Hepatic stellate cell (primary cell): Measurements from ENCODE around the gene TSPAN15.

Experiments used
- DNase-seq: peaks from one replicate; pipeline ENCODE4 v3.0.0; 2011; ENCODE audit warnings: low spot score

The TSPAN15 gene

DNA sequence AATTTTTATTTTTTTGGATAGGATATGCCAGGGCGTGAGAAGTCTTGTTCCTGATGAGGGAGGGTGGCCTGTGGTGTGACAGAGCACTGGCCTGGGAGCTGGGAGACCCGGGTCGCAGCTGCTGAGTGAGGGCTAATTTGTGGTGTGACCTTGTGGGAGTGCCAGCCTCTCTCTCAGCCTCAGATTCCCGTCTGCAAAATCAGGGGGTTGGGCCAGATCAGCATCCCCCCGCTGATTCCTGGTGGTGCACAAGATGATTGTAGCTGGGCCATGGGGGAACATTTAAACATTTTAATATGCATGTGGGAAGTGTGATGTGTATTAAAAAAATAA lies 14.9 kb downstream of the TSPAN15 start:
- no peak for DNase-seq

DNA sequence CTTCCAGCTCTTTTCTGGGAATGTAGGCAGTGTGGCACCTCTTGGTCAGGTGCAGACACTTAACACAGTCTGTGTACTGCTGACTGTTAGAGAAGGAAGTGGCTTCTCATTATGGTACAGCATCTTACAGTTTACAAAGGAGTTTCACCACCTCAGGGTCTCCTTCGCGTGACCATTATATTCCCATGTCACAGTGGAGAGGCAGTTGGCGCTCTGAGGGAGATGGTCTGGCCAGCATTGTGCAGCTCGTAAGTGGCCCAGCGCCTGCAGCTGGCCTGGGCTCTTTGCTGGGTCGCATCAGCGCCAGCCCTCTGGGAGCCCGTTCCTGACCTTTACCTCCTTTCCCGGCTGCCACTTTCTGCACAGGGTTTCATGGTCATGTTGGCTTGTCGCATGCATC lies 15.4 kb downstream of the TSPAN15 start:
- no peak for DNase-seq

DNA sequence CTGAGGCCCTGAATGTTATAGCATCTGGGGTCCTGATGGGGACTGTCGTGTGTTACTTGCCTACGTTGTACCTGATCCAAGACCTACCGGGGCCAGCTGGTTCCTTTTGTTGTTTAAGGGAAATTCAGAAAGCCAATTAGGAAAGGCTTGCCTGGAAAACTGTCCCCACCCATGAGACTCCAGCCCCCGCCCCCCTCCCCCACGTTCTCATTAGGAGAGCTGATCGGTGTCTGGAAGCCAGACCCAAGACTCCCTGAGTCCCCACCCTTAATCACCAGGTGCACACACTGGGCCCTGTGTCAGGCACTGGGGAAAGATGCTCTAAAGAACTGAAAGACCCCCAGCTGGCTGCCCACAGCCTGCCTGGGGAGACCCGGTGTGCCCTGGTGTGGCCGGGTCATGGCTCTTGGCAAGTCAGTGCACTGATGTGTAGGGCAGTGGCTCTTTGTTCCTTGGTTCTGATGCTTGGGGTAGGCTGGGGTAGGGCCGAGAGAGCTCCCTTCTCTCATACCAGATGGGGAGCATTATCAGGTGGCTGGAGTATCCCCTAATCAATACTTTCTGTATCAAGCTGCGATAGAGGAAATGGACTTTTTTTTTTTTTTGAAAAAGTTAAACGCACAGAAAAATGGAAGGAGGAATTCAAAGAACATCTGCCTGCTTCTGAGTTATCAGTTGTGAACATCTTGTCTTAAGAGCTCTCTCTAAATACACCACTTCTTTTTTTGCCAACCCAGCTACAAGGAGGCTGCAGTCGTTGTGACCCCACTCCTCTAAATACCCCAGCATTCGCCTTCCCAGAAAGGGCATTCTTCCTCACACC lies 16.9 kb downstream of the TSPAN15 start:
- no peak for DNase-seq

DNA sequence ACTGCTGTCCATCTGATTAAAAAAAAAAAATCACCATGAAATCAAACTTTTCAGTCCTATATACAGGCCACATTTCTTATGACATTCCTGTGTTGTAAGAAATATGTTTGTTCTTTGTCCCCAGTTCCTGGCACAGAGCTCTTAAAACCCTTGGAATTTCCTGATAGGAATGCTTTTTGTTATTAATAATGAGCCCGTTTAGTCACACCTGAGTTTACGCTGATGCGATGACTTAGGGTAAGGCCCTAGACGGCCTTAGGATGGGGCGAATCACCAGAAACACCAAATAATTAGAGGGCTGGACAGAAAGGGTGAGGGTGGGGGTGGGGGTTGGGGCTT lies 17.5 kb downstream of the TSPAN15 start:
- no peak for DNase-seq

DNA sequence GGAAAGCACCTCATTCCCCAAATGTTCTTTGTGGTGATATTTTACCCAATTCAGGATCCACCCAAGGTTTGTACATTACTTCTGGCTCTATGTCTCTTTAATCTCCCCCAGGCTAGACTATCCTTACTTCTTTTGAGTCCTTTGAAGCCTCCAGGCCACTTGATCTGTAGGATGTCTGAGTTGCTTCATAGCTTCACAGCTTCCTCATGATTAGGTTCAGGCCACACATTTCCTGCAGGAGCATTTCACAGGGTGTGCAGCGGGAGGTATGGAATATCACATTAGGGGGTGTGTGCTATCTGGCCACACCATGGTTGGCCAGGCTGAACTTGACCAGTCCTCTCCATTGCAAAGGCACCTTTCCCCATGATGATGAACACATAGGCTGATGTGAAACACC lies 18.7 kb downstream of the TSPAN15 start:
- DNase-seq, result no peak

DNA sequence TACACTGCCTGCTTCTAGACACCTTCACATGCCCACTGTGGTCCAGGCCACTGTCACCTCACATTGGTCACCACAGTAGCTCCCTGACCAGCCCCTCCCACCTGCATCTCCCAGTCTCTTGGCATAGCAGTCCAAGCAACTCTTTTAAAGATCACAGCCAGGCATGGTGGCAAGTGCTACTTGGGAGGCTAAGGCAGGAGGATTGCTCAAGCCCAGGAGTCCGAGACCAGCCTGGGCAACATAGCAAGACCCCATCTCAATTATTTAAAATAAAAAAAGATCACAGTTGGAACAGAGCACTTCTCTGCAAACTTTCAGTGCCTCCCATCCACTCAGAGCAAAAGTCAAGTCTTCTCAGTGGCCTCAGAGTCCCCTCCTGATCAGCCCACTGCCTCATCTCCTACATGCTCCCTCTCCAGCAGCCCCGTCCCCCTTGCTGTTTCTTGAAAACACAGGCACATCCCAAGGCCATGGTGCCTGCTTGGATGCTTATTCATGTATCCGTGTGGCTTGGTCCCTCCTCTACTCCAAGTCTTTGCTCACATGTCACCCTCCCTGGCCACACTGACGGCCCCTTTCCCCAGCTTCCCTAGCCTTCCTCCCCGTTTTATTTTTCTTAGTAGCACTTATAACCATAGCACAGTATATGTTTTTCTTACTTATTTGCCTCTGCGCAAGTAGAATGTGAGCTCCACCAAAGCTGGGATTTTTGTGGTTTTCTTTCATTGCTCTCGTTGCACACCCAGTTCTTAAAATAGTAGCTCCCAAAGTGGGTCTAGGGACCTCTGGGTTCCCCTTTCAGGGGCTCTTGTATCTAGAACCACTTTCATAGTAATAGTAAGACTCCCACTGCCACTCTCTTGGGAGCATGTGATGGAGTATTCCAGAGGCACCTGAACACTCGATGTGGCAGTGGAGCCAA lies 19.5 kb downstream of the TSPAN15 start:
- peak; percentile 38 for DNase-seq

DNA sequence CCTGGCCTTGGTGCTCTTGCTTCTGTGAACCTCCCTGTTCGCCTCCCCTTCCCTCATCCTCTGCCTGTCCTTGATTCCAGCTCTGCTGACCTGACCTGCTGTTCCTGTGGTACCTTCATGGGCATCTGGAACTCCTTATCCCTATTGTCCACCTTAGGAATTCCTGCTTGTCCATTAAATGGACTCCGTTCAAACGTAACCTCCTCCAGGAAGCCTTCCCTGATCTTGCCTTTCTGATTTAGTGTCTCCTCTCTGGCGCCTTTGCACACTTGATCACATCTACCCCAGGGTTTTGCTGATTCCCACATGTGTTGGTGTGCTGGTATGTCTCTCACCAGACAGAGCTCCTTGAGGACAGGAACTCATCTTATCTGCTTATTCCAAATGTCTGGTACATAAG lies 20.9 kb downstream of the TSPAN15 start:
- DNase-seq, result no peak

DNA sequence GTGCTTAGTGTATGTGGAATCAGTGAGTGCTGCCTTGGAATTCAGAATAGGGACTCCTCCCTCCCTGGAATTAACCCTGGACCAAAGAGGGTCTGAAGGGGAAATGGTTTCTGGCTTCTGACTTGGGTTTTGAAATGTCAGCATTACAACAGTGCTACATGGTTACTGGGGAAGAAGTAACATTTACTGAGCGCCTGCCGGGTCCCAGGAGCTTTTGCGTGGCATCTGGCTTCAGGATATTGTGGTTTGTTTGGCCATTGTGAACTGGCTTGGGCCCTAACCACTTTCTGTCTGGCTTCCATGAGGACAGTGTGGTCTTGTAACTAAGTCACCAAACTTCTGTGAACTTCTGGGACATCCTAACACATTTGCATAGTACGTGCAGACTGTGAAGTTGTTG lies 21.3 kb downstream of the TSPAN15 start:
- DNase-seq, result no peak

DNA sequence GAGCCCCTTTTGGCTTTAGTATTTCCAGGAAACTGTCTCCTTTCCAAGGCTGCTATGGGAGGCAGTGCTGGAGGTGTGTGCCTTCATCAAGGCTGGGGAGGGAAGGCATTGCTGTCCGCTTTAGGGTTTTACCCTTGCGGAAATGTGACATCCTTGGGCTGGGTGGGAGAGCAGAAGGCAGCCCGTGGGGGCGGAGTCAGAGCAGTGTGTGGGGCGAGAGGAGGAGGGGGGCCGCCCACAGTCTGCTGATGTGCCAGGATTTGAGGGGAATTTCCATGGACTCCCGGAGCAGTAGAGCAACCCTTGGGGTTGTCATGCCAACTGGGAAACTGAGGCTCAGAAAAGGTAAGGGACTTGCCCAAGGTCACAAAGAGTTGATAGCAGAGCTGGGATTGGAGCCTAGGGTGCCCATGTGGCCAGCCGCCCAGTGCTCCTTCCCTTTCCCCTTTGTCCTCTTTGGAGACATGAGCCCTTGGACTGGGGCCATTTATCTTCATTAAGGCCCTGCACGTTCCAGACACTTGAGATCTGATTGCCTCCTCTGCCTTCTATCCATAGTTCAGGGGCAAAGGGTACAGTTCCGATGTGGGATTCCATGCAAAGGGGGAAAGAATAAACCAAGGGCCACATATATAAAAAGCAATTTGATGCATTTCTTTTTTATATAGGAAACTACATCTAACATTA lies 22.2 kb downstream of the TSPAN15 start:
- no peak for DNase-seq

DNA sequence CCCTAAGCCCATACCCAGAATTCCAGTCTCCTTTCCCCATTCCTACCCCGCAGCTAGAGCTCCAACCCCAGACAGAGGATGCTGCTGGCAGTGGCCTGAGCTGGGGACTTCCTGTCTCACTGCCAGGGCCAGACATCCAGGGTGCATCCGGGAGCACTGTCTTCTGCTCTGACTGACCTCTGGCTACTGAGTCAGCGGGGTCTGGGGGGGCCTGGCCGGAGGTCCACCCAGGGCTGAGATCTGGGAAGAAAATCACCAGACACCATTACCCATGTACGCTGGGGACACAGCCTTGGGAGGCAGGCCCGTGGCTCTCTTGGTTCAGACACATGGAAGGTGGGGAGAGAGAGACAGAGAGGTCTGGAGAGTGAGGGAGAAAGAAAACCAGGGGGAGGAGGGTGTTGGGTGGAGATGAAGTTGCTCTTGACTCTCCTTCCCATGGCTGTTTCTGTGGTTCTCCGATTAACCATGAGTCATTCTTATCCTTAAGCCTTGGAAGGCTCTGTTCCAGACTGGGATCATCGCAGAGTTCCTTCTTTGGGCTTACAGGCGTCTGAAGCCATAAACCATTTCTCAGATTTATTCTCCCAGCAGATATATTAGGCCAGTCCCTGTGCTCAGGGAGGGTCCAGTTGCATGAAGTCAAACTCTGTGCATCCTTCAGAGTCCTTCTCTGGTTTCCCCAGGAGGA lies 23.6 kb downstream of the TSPAN15 start:
- peak; percentile 90 for DNase-seq

DNA sequence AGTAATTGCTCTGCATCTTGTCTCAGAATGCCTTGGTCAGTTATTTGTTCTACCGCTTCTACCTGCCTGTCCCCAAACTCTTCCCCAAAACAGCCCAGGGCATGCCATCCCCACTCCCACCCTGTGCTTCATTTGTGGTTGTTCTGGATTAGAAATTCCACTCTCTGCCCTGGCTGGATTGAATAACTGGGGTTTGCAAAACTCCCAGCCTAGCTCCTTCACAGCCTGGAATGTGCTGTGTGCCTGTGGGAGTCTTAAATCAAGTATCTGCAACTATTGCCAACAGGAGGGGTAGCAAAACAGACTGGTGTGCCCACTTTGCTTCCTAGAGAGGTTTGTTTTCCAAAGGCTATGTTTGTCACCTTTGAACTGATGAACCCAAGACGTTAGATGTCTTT lies 24.2 kb downstream of the TSPAN15 start:
- no peak for DNase-seq

DNA sequence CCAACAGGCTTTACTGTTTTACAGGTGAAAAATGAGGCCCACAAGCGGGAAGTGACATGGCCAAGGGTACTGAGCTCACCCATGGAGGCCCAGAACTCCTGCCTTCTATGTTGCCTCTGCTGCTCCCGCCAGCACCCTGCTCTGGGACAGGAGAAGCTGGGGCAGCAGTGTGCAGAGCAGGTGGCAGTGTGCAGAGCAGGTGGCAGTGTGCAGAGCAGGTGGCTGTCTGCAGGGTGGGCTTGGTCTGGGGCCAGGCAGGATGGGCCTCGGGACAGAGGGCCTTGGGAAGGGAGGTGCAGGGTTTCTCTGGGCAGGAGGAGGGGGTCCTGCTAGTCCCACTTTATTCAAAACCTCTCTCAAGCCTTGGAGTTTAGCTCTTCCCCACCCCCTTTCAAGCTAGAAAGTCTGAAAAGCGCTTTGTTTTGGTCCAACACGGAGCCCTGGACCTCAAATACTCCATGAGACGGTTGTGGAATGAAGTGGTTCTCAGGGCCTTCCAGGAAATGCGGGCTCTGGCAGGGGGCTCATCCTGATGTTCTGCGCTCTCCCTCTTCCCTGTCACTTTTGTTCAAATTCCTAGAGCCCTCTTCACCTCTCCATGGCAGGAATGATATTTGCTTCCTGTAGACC lies 26.8 kb downstream of the TSPAN15 start:
- DNase-seq, result no peak

DNA sequence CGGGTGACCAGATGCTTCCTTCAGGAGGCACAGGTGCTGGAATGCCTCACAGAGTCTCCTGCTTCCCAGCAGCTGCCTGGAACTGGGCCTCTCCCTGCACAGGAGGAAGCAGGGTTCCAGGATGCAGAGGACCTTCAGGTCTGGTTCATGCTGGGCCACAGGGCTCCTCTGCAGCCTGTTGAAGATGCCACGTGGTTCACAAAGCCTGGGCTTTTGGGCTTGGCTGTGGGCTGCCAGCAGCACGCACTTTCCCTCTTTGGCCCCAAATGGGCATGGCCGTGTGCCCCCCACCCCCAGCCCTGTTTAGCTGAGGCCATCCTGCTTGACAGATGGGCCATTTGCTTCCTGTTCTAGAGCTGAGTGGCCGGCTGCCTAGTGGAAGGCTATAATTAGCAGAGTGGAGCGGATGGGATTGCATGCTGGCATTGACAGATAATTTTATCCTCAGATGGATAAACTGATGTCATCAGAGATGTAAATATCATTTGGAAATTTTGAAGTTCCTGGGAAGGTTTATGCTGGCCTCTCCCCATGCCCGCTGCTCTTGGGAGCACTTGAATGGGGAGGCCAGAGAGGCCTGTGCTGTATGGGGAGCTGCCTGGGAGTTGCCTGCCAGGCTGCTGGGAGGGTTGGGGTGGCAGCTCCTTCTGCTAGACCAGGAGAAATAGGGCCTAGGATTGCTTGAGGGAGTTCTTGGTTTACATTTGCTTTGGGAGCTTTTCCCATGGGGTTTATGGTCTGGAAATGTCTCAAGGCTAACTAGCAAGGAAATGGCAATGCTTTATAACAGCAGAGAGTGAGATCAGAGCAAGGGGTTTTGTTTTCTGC lies 28.2 kb downstream of the TSPAN15 start:
- DNase-seq, result peak; percentile 66

DNA sequence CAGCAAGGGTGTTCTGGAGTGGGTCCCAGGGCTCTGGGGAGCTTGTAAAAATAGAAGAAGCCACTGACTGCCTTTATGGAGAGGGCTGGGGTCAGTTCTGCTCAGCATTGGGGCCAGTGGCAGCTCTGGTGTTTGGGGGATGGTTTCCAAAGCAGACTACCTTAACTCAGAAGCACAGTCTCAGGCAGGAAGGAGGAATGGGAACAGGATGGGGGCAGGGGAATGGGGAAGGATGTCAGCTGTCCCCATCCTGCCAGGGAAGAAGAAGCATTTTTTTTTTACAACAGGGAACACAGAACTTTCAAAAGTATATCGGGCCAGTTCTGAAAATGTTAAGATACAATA lies 28.8 kb downstream of the TSPAN15 start:
- peak; percentile 57 for DNase-seq

DNA sequence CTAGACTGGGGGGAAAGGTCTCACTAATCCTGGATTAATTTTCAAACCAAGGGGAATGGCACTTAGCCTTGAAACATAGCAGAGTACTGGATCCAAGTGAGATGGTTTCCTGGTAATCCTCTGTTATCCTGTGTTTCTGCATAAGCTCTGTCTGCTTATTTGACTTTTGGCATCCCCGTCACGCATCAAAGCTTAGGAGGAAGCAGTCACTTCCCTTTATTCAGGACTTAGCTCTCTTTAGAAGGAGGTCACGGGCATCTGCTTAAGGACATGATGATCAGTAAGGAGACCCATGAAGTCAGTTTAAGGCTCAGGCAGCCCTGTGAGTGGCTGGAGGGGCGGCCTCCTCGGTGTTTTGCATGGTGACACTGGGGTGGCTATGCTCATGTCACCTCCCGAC lies 30.0 kb downstream of the TSPAN15 start:
- no peak for DNase-seq

DNA sequence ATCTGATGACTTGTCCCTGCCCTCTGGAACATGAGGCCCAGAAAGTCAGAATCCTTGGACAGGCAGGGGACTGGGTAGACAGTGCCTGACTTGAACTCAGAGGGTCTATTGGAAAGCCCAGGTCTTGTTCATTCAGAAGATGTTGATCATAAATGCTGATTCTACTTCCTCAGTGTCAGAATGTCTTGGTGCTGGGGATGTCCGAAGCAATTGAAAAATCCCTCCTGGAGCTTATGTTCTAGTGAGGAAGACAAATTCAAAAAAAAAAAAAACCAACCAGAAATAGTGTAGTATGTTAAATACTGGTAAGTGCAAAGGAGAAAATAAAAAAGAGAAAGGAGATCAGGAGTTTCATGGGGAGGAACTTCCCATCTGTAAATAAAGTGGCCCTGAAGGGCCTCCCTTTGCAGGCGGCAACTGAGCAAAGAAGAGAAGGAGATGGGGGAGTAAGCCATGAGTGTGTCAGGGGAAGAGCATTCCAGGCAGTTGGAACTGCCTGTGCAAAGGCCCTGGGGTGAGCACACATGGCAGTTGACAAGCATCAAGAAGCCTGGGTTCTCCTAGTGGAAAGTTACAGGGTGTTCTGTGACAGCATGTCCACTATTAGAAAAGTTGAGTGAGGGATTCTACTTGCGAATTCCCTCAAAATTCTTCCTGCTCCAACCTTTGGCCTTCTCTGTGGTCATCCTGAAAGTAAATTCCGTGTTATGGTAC lies 30.7 kb downstream of the TSPAN15 start:
- no peak for DNase-seq

DNA sequence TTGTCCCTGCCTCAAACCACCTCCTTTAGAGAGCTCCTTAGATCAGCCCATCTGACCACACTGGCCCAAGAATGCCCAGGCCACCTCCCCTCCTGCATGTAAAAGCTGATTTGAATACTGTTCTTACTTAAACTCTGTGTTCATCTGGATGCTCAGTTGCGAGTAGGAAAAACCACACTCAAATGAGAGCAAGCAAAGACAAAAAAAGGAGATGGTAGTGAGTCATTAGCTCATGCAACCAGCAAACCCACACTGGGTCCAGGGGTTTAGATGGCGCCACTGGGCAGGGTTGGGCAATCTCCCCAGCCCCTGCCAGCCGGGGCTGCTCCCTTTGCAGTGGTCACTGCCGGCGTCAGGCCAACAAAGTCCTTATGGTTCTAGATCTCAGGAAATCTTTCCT lies 32.7 kb downstream of the TSPAN15 start:
- no peak for DNase-seq

DNA sequence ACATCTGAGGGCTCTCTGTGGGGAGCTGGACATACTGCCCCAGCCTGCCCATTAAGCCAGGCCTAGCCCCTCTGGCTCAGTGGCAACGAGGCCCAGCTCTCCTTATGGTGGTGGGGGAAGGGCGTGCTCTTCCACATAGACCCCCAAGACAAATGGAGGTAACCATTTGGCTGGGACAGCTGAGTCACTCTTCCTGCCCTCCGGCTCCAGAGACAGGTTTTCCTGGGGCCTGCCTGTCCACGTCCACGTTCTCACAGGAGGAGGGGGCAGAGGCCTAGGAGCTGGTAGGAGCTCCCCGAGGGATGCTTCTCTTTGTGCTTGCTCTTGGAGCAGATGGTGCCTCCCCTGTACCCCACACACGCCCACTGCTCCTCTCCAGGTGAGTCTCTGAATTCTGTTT lies 33.5 kb downstream of the TSPAN15 start:
- DNase-seq, result no peak

DNA sequence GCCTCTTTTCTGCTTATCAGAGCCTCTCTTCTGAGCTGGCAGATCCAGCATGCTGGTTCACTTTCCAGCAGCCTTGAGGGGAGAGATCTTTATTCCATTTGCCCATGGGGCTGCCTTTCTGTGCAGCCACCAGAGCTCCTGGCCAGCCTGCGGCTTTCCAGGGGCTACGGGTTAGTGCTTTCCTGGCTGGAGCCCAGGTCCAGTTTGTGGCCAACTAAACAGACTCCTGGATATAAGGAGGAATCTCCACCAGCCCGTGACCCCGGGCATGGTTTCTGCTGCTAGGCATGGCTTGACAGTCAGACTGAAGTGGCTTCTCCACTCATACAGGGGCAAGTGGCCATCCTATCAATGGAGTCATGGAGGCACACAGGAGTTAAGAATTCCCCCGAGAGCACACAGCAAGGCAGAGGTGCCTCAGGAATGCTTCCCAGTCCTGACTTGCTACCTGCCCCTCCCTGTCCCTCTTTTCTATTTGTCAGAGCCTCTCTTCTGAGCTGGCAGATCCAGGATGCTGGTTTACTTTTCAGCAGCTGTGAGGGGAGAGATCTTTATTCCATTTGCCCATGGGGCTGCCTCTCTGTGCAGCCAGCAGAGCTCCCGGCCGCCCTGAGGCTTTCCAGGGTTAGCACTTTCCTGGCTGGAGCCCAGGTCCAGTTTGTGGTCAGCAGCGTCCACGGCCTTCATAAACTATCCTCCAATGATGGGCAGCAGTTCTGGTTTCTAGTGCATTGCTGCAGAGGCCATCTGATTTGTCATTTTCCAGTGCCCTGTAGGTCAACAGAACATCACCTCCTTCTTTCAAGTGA lies 35.9 kb downstream of the TSPAN15 start:
- no peak for DNase-seq
